HepG2 (cell line): ENCODE results near the gene OSBPL8. TPM values are rescaled to one million over a fixed set of nuclear protein-coding genes. Genes with fewer than 3 reads are reported as not detected.

Source experiments
- AGO1 ChIP-seq: fragments of 200-400 bp; formaldehyde crosslinking; IDR thresholded peaks from 2 replicates; pipeline ENCODE4 v1.6.1; 2017; ENCODE audit warnings: mild to moderate bottlenecking, low read depth, low read length, moderate library complexity; ENCODE audit not compliant: poor library complexity, severe bottlenecking
- ARNTL ChIP-seq: sonication (generic); formaldehyde crosslinking; IDR thresholded peaks from 2 replicates; pipeline ENCODE4 v1.4.0; 2020; ENCODE audit warnings: mild to moderate bottlenecking, missing genetic modification reagents
- CBX2 ChIP-seq, 2 experiments: fragments of 200-600 bp in 1 of 2; sonication (generic); formaldehyde crosslinking in 1 of 2; IDR thresholded peaks; 2 replicates each; pipeline versions ENCODE4 v1.7.0 to v1.8.1; 2018 to 2022; ENCODE audit warnings: low read depth in 2 of 2, low read length in 1 of 2, mild to moderate bottlenecking in 1 of 2, missing genetic modification reagents in 1 of 2
- DPF2 ChIP-seq: sonication (generic); formaldehyde crosslinking; IDR thresholded peaks from 2 replicates; pipeline ENCODE4 v1.4.0; 2020; ENCODE audit warnings: mild to moderate bottlenecking, low read depth, missing genetic modification reagents, borderline replicate concordance
- HIVEP1 ChIP-seq: sonication (generic); formaldehyde crosslinking; IDR thresholded peaks from 2 replicates; pipeline ENCODE4 v1.4.0; 2020; ENCODE audit warnings: mild to moderate bottlenecking, missing genetic modification reagents
- MTA1 ChIP-seq: sonication (generic); formaldehyde crosslinking; IDR thresholded peaks from 2 replicates; pipeline ENCODE4 v1.4.0; 2020; ENCODE audit warnings: missing genetic modification reagents, mild to moderate bottlenecking, borderline replicate concordance
- RARG ChIP-seq: sonication (generic); formaldehyde crosslinking; IDR thresholded peaks from 2 replicates; pipeline ENCODE4 v1.4.0; 2020; ENCODE audit warnings: low read depth, mild to moderate bottlenecking, missing genetic modification reagents
- SKI ChIP-seq: fragments of 450-650 bp; IDR thresholded peaks from one replicate; pipeline ENCODE4 v1.6.1; 2018; ENCODE audit warnings: mild to moderate bottlenecking; ENCODE audit not compliant: partially characterized antibody
- SSRP1 ChIP-seq: IDR thresholded peaks from 2 replicates; pipeline ENCODE4 v1.6.1; 2016; ENCODE audit warnings: control low read depth
- SUZ12 ChIP-seq: fragments of 150-350 bp; IDR thresholded peaks from 2 replicates; pipeline ENCODE4 v1.6.1; 2014; ENCODE audit warnings: low read depth, low read length
- TCF12 ChIP-seq, 2 experiments: fragments of 450-650 bp in 1 of 2; sonication (generic) in 1 of 2; formaldehyde crosslinking in 1 of 2; IDR thresholded peaks; 2 replicates each; pipeline versions ENCODE4 v1.6.1 to v1.8.0; 2017 to 2022; ENCODE audit warnings: antibody characterized with exemption in 1 of 2, mild to moderate bottlenecking in 1 of 2, missing genetic modification reagents in 1 of 2, moderate library complexity in 1 of 2
- TEAD3 ChIP-seq: optimal IDR thresholded peaks from 2 replicates; pipeline ENCODE3; 2016; ENCODE audit warnings: borderline replicate concordance
- ZNF232 ChIP-seq: sonication (generic); formaldehyde crosslinking; IDR thresholded peaks from 2 replicates; pipeline ENCODE4 v1.4.0; 2020; ENCODE audit warnings: missing genetic modification reagents, borderline replicate concordance
- ZNF263 ChIP-seq: sonication (generic); formaldehyde crosslinking; IDR thresholded peaks from 2 replicates; pipeline ENCODE4 v1.4.0; 2020; ENCODE audit warnings: missing genetic modification reagents
- ZNF468 ChIP-seq: sonication (generic); formaldehyde crosslinking; IDR thresholded peaks from 2 replicates; pipeline ENCODE4 v1.8.0; 2022; ENCODE audit warnings: mild to moderate bottlenecking, moderate library complexity, missing genetic modification reagents
- ZNF652 ChIP-seq: IDR thresholded peaks from 2 replicates; pipeline ENCODE4 v1.6.1; 2016; ENCODE audit warnings: low read depth, borderline replicate concordance
- ZSCAN12 ChIP-seq: sonication (generic); formaldehyde crosslinking; IDR thresholded peaks from 2 replicates; pipeline ENCODE4 v1.9.0; 2021; ENCODE audit warnings: mild to moderate bottlenecking, missing genetic modification reagents
- polyA plus RNA-seq, 8 experiments: library from polyadenylated mRNA; depleted of rRNA in 3 of 8; stranded (reverse) in 7 of 8; unstranded in 1 of 8; fragments of >200 nt; fragmentation: Illumina TruSeq in 4 of 8; extraction: Trizol in 4 of 8; gene quantifications; 2 replicates each; pipeline versions ENCODE4 v1.2.1 to v1.2.3, GENCODE V29; 2011 to 2016; ENCODE audit warnings: low read depth in 4 of 8, missing spikeins in 1 of 8, mixed read lengths in 1 of 8; ENCODE audit not compliant: insufficient read depth in 1 of 8
- total RNA-seq, 5 experiments: library from RNA; depleted of rRNA; stranded (reverse); fragments of >200 nt; fragmentation: Illumina TruSeq; extraction: Trizol; gene quantifications; 2 replicates each; pipeline ENCODE4 v1.2.3, GENCODE V29; 2016; ENCODE audit warnings: low read depth in 1 of 5
- TF ChIP-seq, protein P1 (sequence below): sonication (generic); formaldehyde crosslinking; IDR thresholded peaks from 2 replicates; pipeline ENCODE4 v1.5.0; 2020; ENCODE audit warnings: mild to moderate bottlenecking, missing genetic modification reagents, borderline replicate concordance
- TF ChIP-seq, protein P2 (sequence below): sonication (generic); formaldehyde crosslinking; IDR thresholded peaks from 2 replicates; pipeline ENCODE4 v1.8.1; 2022; ENCODE audit warnings: low read depth, mild to moderate bottlenecking, missing genetic modification reagents
- TF ChIP-seq, protein P3 (sequence below): sonication (generic); formaldehyde crosslinking; IDR thresholded peaks from 2 replicates; pipeline ENCODE4 v1.4.0; 2020; ENCODE audit warnings: missing genetic modification reagents
- TF ChIP-seq, protein P4 (sequence below): sonication (generic); formaldehyde crosslinking; IDR thresholded peaks from 2 replicates; pipeline ENCODE4 v1.5.1; 2020; ENCODE audit warnings: mild to moderate bottlenecking, missing genetic modification reagents, moderate library complexity

Gene OSBPL8
- total and polyA plus RNA-seq, 2 of the 13 experiments (the other 11 are each of a cell fraction or from before 2014, with no cell fraction given), result 11.0 to 33.9 TPM

DNA sequence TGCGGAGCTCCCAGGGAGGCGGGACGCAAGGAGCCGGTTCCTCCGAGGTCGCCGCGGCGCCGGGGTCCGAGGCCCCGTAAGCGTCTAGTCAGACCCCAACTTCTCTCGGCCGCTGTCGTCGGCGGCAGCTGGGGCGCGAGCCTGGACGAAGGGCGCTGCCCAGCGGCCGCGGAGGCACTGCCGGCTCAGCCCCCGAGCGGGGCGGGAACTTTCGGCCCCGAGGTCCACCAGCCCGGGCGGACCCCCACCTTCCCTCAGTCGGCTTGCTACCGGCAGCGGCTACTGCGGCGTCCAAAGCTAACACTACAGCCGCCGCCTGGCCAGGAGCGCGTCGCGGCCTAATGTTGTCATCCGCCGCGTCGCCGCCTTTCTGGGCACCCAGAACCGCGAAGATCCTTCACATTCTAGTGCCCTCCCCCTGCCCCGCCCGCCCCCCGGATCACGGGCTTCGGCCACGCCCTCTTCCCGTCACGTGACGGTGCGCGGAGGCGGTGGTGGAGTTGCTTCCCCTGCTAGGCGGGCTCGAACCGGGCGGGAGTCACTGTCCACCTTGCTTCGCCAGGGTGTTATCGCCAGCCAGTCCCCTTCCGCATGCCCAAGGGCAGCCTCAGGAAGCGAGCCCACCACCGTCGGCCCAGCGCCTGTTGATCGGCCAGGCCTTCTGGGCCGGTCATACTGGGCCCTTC, at the start of gene OSBPL8 (continued):
- TF ChIP-seq, protein P1, sequence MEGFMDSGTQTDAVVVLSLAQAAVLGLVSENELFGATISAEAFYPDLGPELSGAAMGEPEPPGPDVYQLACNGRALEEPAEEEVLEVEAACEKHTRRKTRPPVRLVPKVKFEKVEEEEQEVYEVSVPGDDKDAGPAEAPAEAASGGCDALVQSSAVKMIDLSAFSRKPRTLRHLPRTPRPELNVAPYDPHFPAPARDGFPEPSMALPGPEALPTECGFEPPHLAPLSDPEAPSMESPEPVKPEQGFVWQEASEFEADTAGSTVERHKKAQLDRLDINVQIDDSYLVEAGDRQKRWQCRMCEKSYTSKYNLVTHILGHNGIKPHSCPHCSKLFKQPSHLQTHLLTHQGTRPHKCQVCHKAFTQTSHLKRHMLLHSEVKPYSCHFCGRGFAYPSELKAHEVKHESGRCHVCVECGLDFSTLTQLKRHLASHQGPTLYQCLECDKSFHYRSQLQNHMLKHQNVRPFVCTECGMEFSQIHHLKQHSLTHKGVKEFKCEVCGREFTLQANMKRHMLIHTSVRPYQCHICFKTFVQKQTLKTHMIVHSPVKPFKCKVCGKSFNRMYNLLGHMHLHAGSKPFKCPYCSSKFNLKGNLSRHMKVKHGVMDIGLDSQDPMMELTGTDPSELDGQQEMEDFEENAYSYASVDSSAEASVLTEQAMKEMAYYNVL (CRISPR knock-in tag), result peak; percentile 49; the same call in 1 of the 2 replicates
- TF ChIP-seq ZSCAN12 (CRISPR knock-in tag), result no peak
- no peak for TF ChIP-seq SKI
- TF ChIP-seq, protein P2, sequence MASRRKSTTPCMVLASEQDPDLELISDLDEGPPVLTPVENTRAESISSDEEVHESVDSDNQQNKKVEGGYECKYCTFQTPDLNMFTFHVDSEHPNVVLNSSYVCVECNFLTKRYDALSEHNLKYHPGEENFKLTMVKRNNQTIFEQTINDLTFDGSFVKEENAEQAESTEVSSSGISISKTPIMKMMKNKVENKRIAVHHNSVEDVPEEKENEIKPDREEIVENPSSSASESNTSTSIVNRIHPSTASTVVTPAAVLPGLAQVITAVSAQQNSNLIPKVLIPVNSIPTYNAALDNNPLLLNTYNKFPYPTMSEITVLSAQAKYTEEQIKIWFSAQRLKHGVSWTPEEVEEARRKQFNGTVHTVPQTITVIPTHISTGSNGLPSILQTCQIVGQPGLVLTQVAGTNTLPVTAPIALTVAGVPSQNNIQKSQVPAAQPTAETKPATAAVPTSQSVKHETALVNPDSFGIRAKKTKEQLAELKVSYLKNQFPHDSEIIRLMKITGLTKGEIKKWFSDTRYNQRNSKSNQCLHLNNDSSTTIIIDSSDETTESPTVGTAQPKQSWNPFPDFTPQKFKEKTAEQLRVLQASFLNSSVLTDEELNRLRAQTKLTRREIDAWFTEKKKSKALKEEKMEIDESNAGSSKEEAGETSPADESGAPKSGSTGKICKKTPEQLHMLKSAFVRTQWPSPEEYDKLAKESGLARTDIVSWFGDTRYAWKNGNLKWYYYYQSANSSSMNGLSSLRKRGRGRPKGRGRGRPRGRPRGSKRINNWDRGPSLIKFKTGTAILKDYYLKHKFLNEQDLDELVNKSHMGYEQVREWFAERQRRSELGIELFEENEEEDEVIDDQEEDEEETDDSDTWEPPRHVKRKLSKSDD (CRISPR knock-in tag), result peak; percentile 76; the same call in 1 of the 2 replicates
- TF ChIP-seq AGO1, result no peak
- TF ChIP-seq SUZ12, result no peak
- TF ChIP-seq TEAD3, result peak; percentile 77
- no peak for TF ChIP-seq ARNTL (CRISPR knock-in tag)
- TF ChIP-seq, protein P3, sequence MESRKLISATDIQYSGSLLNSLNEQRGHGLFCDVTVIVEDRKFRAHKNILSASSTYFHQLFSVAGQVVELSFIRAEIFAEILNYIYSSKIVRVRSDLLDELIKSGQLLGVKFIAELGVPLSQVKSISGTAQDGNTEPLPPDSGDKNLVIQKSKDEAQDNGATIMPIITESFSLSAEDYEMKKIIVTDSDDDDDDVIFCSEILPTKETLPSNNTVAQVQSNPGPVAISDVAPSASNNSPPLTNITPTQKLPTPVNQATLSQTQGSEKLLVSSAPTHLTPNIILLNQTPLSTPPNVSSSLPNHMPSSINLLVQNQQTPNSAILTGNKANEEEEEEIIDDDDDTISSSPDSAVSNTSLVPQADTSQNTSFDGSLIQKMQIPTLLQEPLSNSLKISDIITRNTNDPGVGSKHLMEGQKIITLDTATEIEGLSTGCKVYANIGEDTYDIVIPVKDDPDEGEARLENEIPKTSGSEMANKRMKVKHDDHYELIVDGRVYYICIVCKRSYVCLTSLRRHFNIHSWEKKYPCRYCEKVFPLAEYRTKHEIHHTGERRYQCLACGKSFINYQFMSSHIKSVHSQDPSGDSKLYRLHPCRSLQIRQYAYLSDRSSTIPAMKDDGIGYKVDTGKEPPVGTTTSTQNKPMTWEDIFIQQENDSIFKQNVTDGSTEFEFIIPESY, result peak; percentile 31; the same call in 1 of the 2 replicates
- peak; percentile 65 for TF ChIP-seq ZNF263 (CRISPR knock-in tag)
- no peak; the same call in 1 of the 2 replicates for TF ChIP-seq ZNF468
- peak; percentile 51; the same call in 1 of the 2 replicates for TF ChIP-seq MTA1 (CRISPR knock-in tag)
- TF ChIP-seq, protein P4, sequence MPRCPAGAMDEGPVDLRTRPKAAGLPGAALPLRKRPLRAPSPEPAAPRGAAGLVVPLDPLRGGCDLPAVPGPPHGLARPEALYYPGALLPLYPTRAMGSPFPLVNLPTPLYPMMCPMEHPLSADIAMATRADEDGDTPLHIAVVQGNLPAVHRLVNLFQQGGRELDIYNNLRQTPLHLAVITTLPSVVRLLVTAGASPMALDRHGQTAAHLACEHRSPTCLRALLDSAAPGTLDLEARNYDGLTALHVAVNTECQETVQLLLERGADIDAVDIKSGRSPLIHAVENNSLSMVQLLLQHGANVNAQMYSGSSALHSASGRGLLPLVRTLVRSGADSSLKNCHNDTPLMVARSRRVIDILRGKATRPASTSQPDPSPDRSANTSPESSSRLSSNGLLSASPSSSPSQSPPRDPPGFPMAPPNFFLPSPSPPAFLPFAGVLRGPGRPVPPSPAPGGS (CRISPR knock-in tag), result peak; percentile 37; the same call in 1 of the 2 replicates
- TF ChIP-seq DPF2 (CRISPR knock-in tag), result no peak
- TF ChIP-seq ZNF652 (CRISPR knock-in tag), result no peak
- TF ChIP-seq RARG, result peak; percentile 38; the same call in 1 of the 2 replicates
- TF ChIP-seq TCF12 (IDR thresholded peaks at IDR 0.05), result no peak
- TF ChIP-seq TCF12 (CRISPR knock-in tag; IDR thresholded peaks at IDR 0.05), result no peak; the same call in 1 of the 2 replicates
- TF ChIP-seq SSRP1 (CRISPR knock-in tag), result peak; percentile 48; the same call in 1 of the 2 replicates
- TF ChIP-seq ZNF232 (CRISPR knock-in tag), result peak; percentile 73; the same call in 1 of the 2 replicates
- TF ChIP-seq CBX2 (IDR thresholded peaks at IDR 0.05; ENCODE audit: low read depth, low read length), result no peak
- TF ChIP-seq CBX2 (CRISPR knock-in tag; IDR thresholded peaks at IDR 0.05; ENCODE audit: low read depth), result no peak
- peak; percentile 74; the same call in 1 of the 2 replicates for TF ChIP-seq HIVEP1 (CRISPR knock-in tag)
